Epithelial cell of esophagus (primary cell): Measurements from ENCODE around the gene PARD3B.
A peak's percentile ranks its signal among the peaks of the same experiment; 100 is the strongest.

Source experiments
- DNase-seq: peaks from one replicate; pipeline ENCODE4 v3.0.0; 2010; ENCODE audit warnings: low read depth
- H3K4me3 ChIP-seq: 2 replicates; pipeline ENCODE4 v1.5.1; 2011; ENCODE audit warnings: mild to moderate bottlenecking, low read length, control low read depth
- TF ChIP-seq, protein P1 (sequence below): IDR thresholded peaks from 2 replicates; pipeline ENCODE4 v1.5.1; 2011; ENCODE audit warnings: low read depth, mild to moderate bottlenecking, low read length, control low read depth, inconsistent platforms; ENCODE audit not compliant: insufficient read depth; ENCODE audit errors: missing control alignments

Gene PARD3B

DNA sequence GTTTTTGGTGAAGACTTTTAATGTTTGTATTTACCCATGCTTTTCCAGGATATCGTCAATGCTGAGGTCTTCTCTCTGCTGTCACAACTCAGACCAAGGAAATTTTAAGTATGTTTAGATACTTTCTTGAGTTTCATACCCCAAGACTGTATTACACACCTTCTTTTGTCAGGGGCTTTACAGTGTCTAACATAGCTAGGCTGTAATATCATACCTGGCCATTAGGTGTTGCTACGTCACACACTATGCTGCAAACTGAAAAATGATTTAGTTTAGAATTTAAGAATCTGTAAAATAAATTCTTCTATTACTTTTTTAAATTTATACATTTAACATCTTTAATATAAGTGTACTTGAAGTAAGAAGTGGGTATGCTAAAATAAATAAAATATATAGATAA lies 778.7 kb downstream of the PARD3B start:
- no peak overlapping the region for H3K4me3 ChIP-seq
- TF ChIP-seq, protein P1, sequence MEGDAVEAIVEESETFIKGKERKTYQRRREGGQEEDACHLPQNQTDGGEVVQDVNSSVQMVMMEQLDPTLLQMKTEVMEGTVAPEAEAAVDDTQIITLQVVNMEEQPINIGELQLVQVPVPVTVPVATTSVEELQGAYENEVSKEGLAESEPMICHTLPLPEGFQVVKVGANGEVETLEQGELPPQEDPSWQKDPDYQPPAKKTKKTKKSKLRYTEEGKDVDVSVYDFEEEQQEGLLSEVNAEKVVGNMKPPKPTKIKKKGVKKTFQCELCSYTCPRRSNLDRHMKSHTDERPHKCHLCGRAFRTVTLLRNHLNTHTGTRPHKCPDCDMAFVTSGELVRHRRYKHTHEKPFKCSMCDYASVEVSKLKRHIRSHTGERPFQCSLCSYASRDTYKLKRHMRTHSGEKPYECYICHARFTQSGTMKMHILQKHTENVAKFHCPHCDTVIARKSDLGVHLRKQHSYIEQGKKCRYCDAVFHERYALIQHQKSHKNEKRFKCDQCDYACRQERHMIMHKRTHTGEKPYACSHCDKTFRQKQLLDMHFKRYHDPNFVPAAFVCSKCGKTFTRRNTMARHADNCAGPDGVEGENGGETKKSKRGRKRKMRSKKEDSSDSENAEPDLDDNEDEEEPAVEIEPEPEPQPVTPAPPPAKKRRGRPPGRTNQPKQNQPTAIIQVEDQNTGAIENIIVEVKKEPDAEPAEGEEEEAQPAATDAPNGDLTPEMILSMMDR = peak; percentile 63
- peak; percentile 43 for DNase-seq

DNA sequence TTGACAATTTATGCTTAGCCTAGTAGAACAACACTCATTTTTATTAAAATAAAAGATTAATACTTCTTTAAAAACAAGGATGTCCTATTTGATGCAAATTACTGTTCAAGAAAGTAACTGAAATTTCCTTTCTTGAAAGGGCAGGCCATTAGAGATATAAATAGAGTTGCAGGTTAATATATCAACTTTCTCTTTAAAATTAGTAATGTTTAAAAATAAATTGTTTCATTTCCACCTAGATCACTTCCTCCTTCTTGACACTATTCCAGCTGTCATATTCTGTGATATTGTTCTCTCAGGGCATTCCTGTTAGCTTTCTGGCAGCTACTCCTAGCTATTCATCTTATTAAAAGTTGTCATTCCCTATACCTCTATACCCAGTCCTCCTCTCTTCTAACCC lies 779.1 kb downstream of the PARD3B start:
- no peak overlapping the region for H3K4me3 ChIP-seq
- TF ChIP-seq, protein P1 = no peak
- no peak for DNase-seq

DNA sequence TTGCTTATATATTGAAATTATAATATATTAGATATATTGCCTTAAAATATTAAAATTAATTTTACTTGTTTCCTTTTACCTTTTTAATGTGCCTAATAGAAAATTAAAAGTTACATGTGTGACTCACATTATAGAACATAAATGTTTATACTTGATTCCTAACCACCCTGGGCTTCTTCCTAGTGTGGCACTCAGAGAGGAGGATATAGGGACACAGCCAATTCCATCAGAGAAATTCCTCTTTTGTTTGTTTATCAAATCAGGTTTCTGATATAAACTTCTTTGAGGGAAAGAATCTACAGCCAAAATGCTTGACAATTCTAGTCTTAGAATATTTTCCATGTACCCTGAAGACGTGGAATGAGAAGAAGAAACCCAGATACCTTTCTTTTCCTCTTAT lies 788.1 kb downstream of the PARD3B start:
- no peak overlapping the region for H3K4me3 ChIP-seq
- TF ChIP-seq, protein P1 = no peak
- DNase-seq = no peak

DNA sequence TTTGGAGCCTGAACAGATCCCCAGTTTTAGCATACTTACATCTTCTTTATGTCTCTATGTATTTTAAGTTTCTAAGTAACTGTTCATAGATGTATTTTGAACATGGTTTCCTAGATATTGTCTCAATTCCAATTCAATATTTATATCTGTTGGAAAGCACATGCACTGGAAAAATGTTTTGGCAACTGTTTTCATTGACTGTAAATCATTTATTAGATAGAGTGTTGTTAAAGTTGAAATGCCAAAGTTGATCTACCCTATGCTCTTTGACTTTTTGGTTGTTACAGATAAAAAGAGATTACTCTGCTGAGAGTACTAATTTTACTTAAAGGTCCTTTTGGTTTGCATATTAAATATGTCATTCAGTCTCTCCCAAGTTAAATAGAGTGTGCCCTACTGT lies 792.0 kb downstream of the PARD3B start:
- no peak overlapping the region for H3K4me3 ChIP-seq
- TF ChIP-seq, protein P1 = no peak
- DNase-seq = no peak

DNA sequence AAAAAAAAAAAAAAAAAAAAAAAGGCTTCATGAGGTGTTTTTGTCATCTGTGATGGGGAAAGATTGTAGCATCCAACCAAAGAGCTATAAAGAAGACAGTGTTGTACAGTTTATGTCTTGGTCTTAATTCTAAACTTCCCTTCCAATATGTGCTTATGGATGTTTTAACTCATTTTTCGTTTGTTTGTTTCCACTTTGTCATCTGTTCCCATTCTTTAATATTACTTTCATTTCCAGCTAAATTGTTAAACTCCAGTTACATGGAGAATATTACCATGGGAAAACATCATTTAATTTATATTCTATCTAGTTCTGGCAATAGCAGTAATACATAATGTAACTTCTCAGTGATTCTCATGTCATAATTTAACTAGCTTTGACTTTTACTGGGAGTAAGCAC lies 792.9 kb downstream of the PARD3B start:
- TF ChIP-seq, protein P1 = no peak
- no peak overlapping the region for H3K4me3 ChIP-seq
- DNase-seq = no peak

DNA sequence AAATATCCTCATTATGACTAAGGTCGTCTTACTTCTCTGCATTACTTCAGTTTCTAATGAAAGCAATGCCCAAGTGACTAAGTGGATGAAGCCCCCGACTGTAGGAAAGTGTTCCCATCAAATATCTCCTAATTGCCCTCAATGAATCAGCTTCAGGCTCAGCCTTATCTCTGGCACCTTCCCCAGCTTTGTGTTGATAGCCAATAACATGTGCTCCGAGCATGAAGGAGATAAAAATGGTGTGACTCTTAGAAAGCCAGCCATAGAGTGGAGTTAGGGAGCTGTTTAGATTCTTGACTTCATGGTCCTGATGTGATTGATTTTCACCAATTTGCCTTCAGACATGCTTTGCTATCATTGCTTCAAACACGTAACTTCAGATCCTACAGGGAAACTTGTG lies 797.8 kb downstream of the PARD3B start:
- no peak overlapping the region for H3K4me3 ChIP-seq
- DNase-seq = no peak
- TF ChIP-seq, protein P1 = no peak

DNA sequence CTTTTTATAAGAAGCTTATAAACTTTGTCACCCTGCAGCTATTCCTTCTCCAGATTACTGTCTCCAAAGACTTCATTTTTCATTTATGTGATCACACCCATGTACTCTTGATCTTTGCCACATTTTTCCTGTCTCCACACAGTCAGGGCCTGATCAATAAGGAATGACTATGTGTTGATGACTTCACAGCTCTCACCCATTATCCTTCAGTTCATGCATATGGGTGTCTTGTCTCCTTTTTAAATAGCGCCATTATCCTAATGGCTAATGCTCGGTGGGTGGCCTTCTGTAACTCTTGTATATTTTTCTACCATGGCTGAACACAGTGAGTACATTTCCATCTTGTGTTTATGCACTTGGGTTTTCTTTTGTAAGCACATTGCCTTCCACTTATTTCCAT lies 801.4 kb downstream of the PARD3B start:
- DNase-seq = no peak
- TF ChIP-seq, protein P1 = no peak
- no peak overlapping the region for H3K4me3 ChIP-seq
